ENCODE data around the gene XRCC1.

The XRCC1 gene

GRCh38 chr19:43575156-43575950, at the start of gene XRCC1, which contains the start of gene PINLYP (continued):
- TF ChIP-seq PRDM10 (tag by site-specific recombination; IDR thresholded peaks at IDR 0.05) (peak; percentile 77), ZNF626 (tag by site-specific recombination; IDR thresholded peaks at IDR 0.05) (no peak), OVOL3 (tag by site-specific recombination; IDR thresholded peaks at IDR 0.05) (no peak; the same call in 1 of the 2 replicates), ZNF280C (tag by site-specific recombination; IDR thresholded peaks at IDR 0.05) (no peak), KLF8 (tag by site-specific recombination; IDR thresholded peaks at IDR 0.05) (peak; percentile 24; the same call in 1 of the 2 replicates), ZNF394 (tag by site-specific recombination; IDR thresholded peaks at IDR 0.05; ENCODE audit: borderline replicate concordance) (no peak; the same call in 1 of the 2 replicates), ZNF391 (tag by site-specific recombination; IDR thresholded peaks at IDR 0.05; ENCODE audit: borderline replicate concordance, low read depth) (peak; percentile 58; the same call in 1 of the 2 replicates), ZNF335 (tag by site-specific recombination; conservative IDR thresholded peaks at IDR 0.05) (peak; percentile 95), ZNF311 (tag by site-specific recombination; IDR thresholded peaks at IDR 0.05; ENCODE audit: borderline replicate concordance) (no peak), ZNF639 (tag by site-specific recombination; IDR thresholded peaks at IDR 0.05) (no peak), EGR2 (tag by site-specific recombination; IDR thresholded peaks at IDR 0.05; ENCODE audit: low read depth) (peak; percentile 75; the same call in 1 of the 2 replicates), ELK4 (IDR thresholded peaks at IDR 0.05; ENCODE audit: borderline replicate concordance, low read depth, low read length) (no peak), MEIS1 (CRISPR knock-in tag; IDR thresholded peaks at IDR 0.05; ENCODE audit: borderline replicate concordance) (no peak), KLF7 (tag by site-specific recombination; IDR thresholded peaks at IDR 0.05; ENCODE audit: borderline replicate concordance) (0 out of 2 replicates have a peak, but pooled peaks have one; percentile 59), ZNF776 (tag by site-specific recombination; IDR thresholded peaks at IDR 0.05; ENCODE audit: borderline replicate concordance) (no peak), ZBTB17 (tag by site-specific recombination; IDR thresholded peaks at IDR 0.05) (0 out of 2 replicates have a peak, but pooled peaks have one; percentile 2), BCL6B (tag by site-specific recombination; IDR thresholded peaks at IDR 0.05) (no peak), SCRT1 (tag by site-specific recombination; IDR thresholded peaks at IDR 0.05; ENCODE audit: borderline replicate concordance) (no peak), ZNF248 (tag by site-specific recombination; IDR thresholded peaks at IDR 0.05) (no peak), ZNF133 (tag by site-specific recombination; IDR thresholded peaks at IDR 0.05) (no peak), ZNF366 (tag by site-specific recombination; conservative IDR thresholded peaks at IDR 0.05) (peak; percentile 75), ZBTB44 (tag by site-specific recombination; IDR thresholded peaks at IDR 0.05) (no peak), ZNF140 (tag by site-specific recombination; IDR thresholded peaks at IDR 0.05) (no peak), ZNF530 (tag by site-specific recombination; IDR thresholded peaks at IDR 0.05; ENCODE audit: low read depth) (no peak), ZNF830 (tag by site-specific recombination; IDR thresholded peaks at IDR 0.05; ENCODE audit: low read depth) (no peak), ZNF114 (tag by site-specific recombination; IDR thresholded peaks at IDR 0.05) (no peak), TCF7L2 (IDR thresholded peaks at IDR 0.05; ENCODE audit: borderline replicate concordance, low read depth, low read length) (no peak)

All from HEK293 (cell line).